IPS-NIHi7 (cell line): ENCODE results near the gene HACL1.
"Not testable (repeated sequence)": the region's sequence is repeated elsewhere in the genome, so short reads cannot be mapped to it uniquely, and the experiment has no call there.

ENCODE experiments used
- DNase-seq: peaks from one replicate; pipeline ENCODE4 v3.0.0; 2012; ENCODE audit warnings: mixed read lengths; ENCODE audit errors: extremely low spot score

Gene HACL1

GRCh38 chr3:15579051-15579450, 22.3 kb downstream of the HACL1 start:
- DNase-seq, result no peak

GRCh38 chr3:15578289-15578867, 23.0 kb downstream of the HACL1 start:
- no peak for DNase-seq

- DNase-seq, result no peak
These were observed 24.9 kb downstream of the HACL1 start for GRCh38 chr3:15576475-15576874.

- no peak for DNase-seq
These were observed 25.9 kb downstream of the HACL1 start for GRCh38 chr3:15575446-15575845.

GRCh38 chr3:15572138-15572537, 29.2 kb downstream of the HACL1 start:
- no peak for DNase-seq

GRCh38 chr3:15563190-15563589, 38.2 kb downstream of the HACL1 start:
- DNase-seq, result no peak

- no peak for DNase-seq
These were observed 38.8 kb downstream of the HACL1 start for GRCh38 chr3:15562560-15562959.

- DNase-seq, result no peak
These were observed 42.8 kb downstream of the HACL1 start for GRCh38 chr3:15558581-15558980.

- peak; percentile 54 for DNase-seq
These were observed 43.8 kb downstream of the HACL1 start for GRCh38 chr3:15557511-15557946.

GRCh38 chr3:15556512-15556911, 44.9 kb downstream of the HACL1 start:
- DNase-seq, result no peak

GRCh38 chr3:15553749-15554148, 47.6 kb downstream of the HACL1 start:
- DNase-seq, result no peak

- DNase-seq, result no peak
These were observed 49.5 kb downstream of the HACL1 start for GRCh38 chr3:15551902-15552301.

GRCh38 chr3:15549846-15550245, 51.5 kb downstream of the HACL1 start:
- no peak for DNase-seq

- DNase-seq, result no peak
These were observed 58.8 kb downstream of the HACL1 start for GRCh38 chr3:15542614-15543013.

- DNase-seq, result no peak
These were observed 60.0 kb downstream of the HACL1 start for GRCh38 chr3:15541371-15541770.

GRCh38 chr3:15539066-15539465, 62.3 kb downstream of the HACL1 start:
- no peak for DNase-seq

- DNase-seq, result no peak
These were observed 63.0 kb downstream of the HACL1 start for GRCh38 chr3:15538345-15538744.

GRCh38 chr3:15536856-15537255, 64.5 kb downstream of the HACL1 start:
- DNase-seq, result no peak

- DNase-seq, result no peak
These were observed 65.6 kb downstream of the HACL1 start for GRCh38 chr3:15535732-15536131.

- DNase-seq, result not testable (repeated sequence)
These were observed 68.8 kb downstream of the HACL1 start for GRCh38 chr3:15532614-15533013.

GRCh38 chr3:15531346-15531745, 70.0 kb downstream of the HACL1 start:
- no peak for DNase-seq

- DNase-seq, result no peak
These were observed 72.4 kb downstream of the HACL1 start for GRCh38 chr3:15528854-15529537.

- DNase-seq, result peak; percentile 91
These were observed 74.3 kb downstream of the HACL1 start for GRCh38 chr3:15527031-15527459.

GRCh38 chr3:15525790-15526189, 75.6 kb downstream of the HACL1 start:
- DNase-seq, result no peak
